ENCODE data around the gene PSEN2.

DNA sequence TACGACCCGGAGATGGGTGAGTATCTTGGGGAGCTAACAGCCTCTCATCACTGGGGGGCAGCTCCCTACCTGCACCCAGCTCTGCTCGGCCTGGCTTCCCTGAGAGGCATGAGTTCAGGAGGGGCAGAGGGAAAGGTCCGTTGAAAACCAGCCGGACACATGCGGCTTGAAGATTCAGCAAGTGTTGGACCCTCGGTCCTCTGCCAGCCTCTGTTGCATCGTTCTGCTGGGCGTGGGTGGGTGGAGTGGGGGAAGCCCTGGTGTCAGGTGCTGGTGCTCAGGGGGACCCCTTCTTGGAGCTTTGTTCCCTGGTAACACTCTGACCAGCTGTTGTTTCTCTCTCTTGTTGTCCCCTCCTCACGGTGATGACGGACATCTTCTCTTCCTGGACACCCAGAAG is 20.9 kb downstream of the PSEN2 start:
- TF ChIP-seq EZH2 (IDR thresholded peaks at IDR 0.05; ENCODE audit: low read length) (no peak), CTCF (optimal IDR thresholded peaks at IDR 0.05 in 1 of 3, IDR thresholded peaks at IDR 0.05 in 1 of 3, conservative IDR thresholded peaks at IDR 0.05 in 1 of 3; ENCODE audit: extremely low read depth in 1 of 3, insufficient read depth in 2 of 3, low read length in 3 of 3) (no peak)
